HG02623 (cell line): ENCODE data around the gene ATP6V1C2.
A peak's percentile ranks its signal among the peaks of the same experiment; 100 is the strongest.

Source experiments
- ATAC-seq: cut with Tn5 transposase; IDR thresholded peaks from one replicate; pipeline ENCODE4 v1.9.1; 2021; ENCODE audit warnings: moderate library complexity; ENCODE audit not compliant: unreplicated experiment

Gene ATP6V1C2

GRCh38 chr2:10721396-10722251 is at the start of gene ATP6V1C2:
Gene ATP6V1C2 (plus strand): TSS chr2:10721630. CDS start chr2:10722850, 1,220 bp downstream.
- ATAC-seq = peak; percentile 73

GRCh38 chr2:10675131-10675530 is 46.3 kb upstream of the ATP6V1C2 start:
- no peak for ATAC-seq

- no peak for ATAC-seq
Measured at GRCh38 chr2:10678225-10678624, 43.2 kb upstream of the ATP6V1C2 start.

- no peak for ATAC-seq
Measured at GRCh38 chr2:10680214-10680613, 41.2 kb upstream of the ATP6V1C2 start.

- no peak for ATAC-seq
Measured at GRCh38 chr2:10680957-10681356, 40.5 kb upstream of the ATP6V1C2 start.

GRCh38 chr2:10686176-10686730 is 35.2 kb upstream of the ATP6V1C2 start:
- ATAC-seq = no peak

- ATAC-seq = no peak
Measured at GRCh38 chr2:10688921-10689807, 32.3 kb upstream of the ATP6V1C2 start.

GRCh38 chr2:10691521-10691920 is 29.9 kb upstream of the ATP6V1C2 start:
- no peak for ATAC-seq

- no peak for ATAC-seq
Measured at GRCh38 chr2:10700078-10700803, 21.2 kb upstream of the ATP6V1C2 start.

- no peak for ATAC-seq
Measured at GRCh38 chr2:10704034-10704594, 17.3 kb upstream of the ATP6V1C2 start.

- ATAC-seq = no peak
Measured at GRCh38 chr2:10706033-10706432, 15.4 kb upstream of the ATP6V1C2 start.

GRCh38 chr2:10707831-10708230 is 13.6 kb upstream of the ATP6V1C2 start:
- no peak for ATAC-seq

- ATAC-seq = no peak
Measured at GRCh38 chr2:10709290-10709939, 12.0 kb upstream of the ATP6V1C2 start.

GRCh38 chr2:10712185-10712809 is 9.1 kb upstream of the ATP6V1C2 start:
- ATAC-seq = no peak

- ATAC-seq = no peak
Measured at GRCh38 chr2:10716581-10716980, 4.8 kb upstream of the ATP6V1C2 start.

GRCh38 chr2:10717628-10718027 is 3.8 kb upstream of the ATP6V1C2 start:
- ATAC-seq = no peak

- ATAC-seq = no peak
Measured at GRCh38 chr2:10720306-10720705, 1.1 kb upstream of the ATP6V1C2 start.

- ATAC-seq = peak; percentile 17
Measured at GRCh38 chr2:10720947-10721395, 459 bp upstream of the ATP6V1C2 start.

GRCh38 chr2:10722252-10722825 is 909 bp downstream of the ATP6V1C2 start:
- no peak for ATAC-seq
